SK-N-SH treated with all-trans-retinoic acid at 6 μM for 48 hours (cell line): ENCODE data around the gene PALD1.

Experiments
- ARNTL ChIP-seq: fragments of 450-650 bp; formaldehyde crosslinking; IDR thresholded peaks from 2 replicates; pipeline ENCODE4 v1.5.0; 2020; ENCODE audit warnings: low read depth, mild to moderate bottlenecking, moderate library complexity, borderline replicate concordance
- BACH2 ChIP-seq: fragments of 250-450 bp; sonication (Bioruptor Pico); IDR thresholded peaks from 2 replicates; pipeline ENCODE4 v1.9.0; 2021; ENCODE audit warnings: mild to moderate bottlenecking, borderline replicate concordance
- RARB ChIP-seq: fragments of 250-450 bp; sonication (Bioruptor Pico); IDR thresholded peaks from 2 replicates; pipeline ENCODE4 v1.8.0; 2021; ENCODE audit warnings: mild to moderate bottlenecking, moderate library complexity
- TCF4 ChIP-seq: fragments of 250-450 bp; sonication (Bioruptor Pico); IDR thresholded peaks from 2 replicates; pipeline ENCODE4 v1.8.0; 2021; ENCODE audit warnings: mild to moderate bottlenecking, moderate library complexity, borderline replicate concordance
- TOX ChIP-seq: fragments of 250-450 bp; sonication (Bioruptor Pico); IDR thresholded peaks from 2 replicates; pipeline ENCODE4 v1.8.0; 2021; ENCODE audit warnings: mild to moderate bottlenecking, moderate library complexity, borderline replicate concordance
- ZC3H10 ChIP-seq: fragments of 250-450 bp; sonication (Bioruptor Pico); IDR thresholded peaks from 2 replicates; pipeline ENCODE4 v1.5.1; 2021; ENCODE audit warnings: mild to moderate bottlenecking, moderate library complexity
- ZFP3 ChIP-seq: fragments of 250-450 bp; sonication (Bioruptor Pico); IDR thresholded peaks from 2 replicates; pipeline ENCODE4 v1.5.0; 2020; ENCODE audit warnings: mild to moderate bottlenecking, moderate library complexity
- ZNF565 ChIP-seq: fragments of 450-650 bp; formaldehyde crosslinking; conservative IDR thresholded peaks from 2 replicates; pipeline ENCODE4 v1.5.0; 2020; ENCODE audit warnings: low read depth, mild to moderate bottlenecking, moderate library complexity
- ZNF8 ChIP-seq: fragments of 450-650 bp; formaldehyde crosslinking; IDR thresholded peaks from 2 replicates; pipeline ENCODE4 v1.5.0; 2020; ENCODE audit warnings: mild to moderate bottlenecking, moderate library complexity
- TF ChIP-seq, protein P1 (sequence below): fragments of 250-450 bp; sonication (Bioruptor Pico); IDR thresholded peaks from 2 replicates; pipeline ENCODE4 v1.5.0; 2020; ENCODE audit warnings: mild to moderate bottlenecking, moderate library complexity

GRCh38 chr10:70534281-70534680, 55.7 kb downstream of the PALD1 start:
- no peak for TF ChIP-seq ZC3H10 (CRISPR knock-in tag)
- TF ChIP-seq ZNF565 (CRISPR knock-in tag): no peak
- no peak for TF ChIP-seq TOX (CRISPR knock-in tag)
- TF ChIP-seq ZFP3 (CRISPR knock-in tag): no peak
- no peak for TF ChIP-seq ZNF8 (CRISPR knock-in tag)
- TF ChIP-seq ARNTL (CRISPR knock-in tag): no peak
- no peak for TF ChIP-seq BACH2 (CRISPR knock-in tag)
- no peak for TF ChIP-seq TCF4 (CRISPR knock-in tag)
- no peak for TF ChIP-seq RARB (CRISPR knock-in tag)
- TF ChIP-seq, protein P1, sequence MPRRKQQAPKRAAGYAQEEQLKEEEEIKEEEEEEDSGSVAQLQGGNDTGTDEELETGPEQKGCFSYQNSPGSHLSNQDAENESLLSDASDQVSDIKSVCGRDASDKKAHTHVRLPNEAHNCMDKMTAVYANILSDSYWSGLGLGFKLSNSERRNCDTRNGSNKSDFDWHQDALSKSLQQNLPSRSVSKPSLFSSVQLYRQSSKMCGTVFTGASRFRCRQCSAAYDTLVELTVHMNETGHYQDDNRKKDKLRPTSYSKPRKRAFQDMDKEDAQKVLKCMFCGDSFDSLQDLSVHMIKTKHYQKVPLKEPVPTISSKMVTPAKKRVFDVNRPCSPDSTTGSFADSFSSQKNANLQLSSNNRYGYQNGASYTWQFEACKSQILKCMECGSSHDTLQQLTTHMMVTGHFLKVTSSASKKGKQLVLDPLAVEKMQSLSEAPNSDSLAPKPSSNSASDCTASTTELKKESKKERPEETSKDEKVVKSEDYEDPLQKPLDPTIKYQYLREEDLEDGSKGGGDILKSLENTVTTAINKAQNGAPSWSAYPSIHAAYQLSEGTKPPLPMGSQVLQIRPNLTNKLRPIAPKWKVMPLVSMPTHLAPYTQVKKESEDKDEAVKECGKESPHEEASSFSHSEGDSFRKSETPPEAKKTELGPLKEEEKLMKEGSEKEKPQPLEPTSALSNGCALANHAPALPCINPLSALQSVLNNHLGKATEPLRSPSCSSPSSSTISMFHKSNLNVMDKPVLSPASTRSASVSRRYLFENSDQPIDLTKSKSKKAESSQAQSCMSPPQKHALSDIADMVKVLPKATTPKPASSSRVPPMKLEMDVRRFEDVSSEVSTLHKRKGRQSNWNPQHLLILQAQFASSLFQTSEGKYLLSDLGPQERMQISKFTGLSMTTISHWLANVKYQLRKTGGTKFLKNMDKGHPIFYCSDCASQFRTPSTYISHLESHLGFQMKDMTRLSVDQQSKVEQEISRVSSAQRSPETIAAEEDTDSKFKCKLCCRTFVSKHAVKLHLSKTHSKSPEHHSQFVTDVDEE (CRISPR knock-in tag): no peak
